SK-N-SH treated with all-trans-retinoic acid at 6 μM for 48 hours (cell line): Measurements from ENCODE around the gene PIK3R5.

Source experiments
- ATAC-seq: fragments of 200-7000 bp; cut with Tn5 transposase; 3 replicates; pipeline ENCODE4 v1.9.1; 2020; ENCODE audit warnings: mild to moderate bottlenecking, moderate library complexity
- ARNTL ChIP-seq: fragments of 450-650 bp; formaldehyde crosslinking; IDR thresholded peaks from 2 replicates; pipeline ENCODE4 v1.5.0; 2020; ENCODE audit warnings: low read depth, mild to moderate bottlenecking, moderate library complexity, borderline replicate concordance
- BACH2 ChIP-seq: fragments of 250-450 bp; sonication (Bioruptor Pico); IDR thresholded peaks from 2 replicates; pipeline ENCODE4 v1.9.0; 2021; ENCODE audit warnings: mild to moderate bottlenecking, borderline replicate concordance
- CSDC2 ChIP-seq: fragments of 250-450 bp; sonication (Bioruptor Pico); IDR thresholded peaks from 2 replicates; pipeline ENCODE4 v1.5.0; 2020; ENCODE audit warnings: mild to moderate bottlenecking, moderate library complexity
- ESRRG ChIP-seq: fragments of 250-450 bp; sonication (Bioruptor Pico); IDR thresholded peaks from 2 replicates; pipeline ENCODE4 v1.6.1; 2021; ENCODE audit warnings: mild to moderate bottlenecking
- GLIS3 ChIP-seq: fragments of 250-450 bp; sonication (Bioruptor Pico); IDR thresholded peaks from 2 replicates; pipeline ENCODE4 v1.5.0; 2020; ENCODE audit warnings: mild to moderate bottlenecking, moderate library complexity
- ISL1 ChIP-seq: fragments of 250-450 bp; sonication (Bioruptor Pico); IDR thresholded peaks from 2 replicates; pipeline ENCODE4 v2.1.2; 2022; ENCODE audit warnings: mild to moderate bottlenecking, moderate library complexity
- PPARA ChIP-seq: fragments of 250-450 bp; sonication (Bioruptor Pico); IDR thresholded peaks from 2 replicates; pipeline ENCODE4 v1.5.0; 2020; ENCODE audit warnings: mild to moderate bottlenecking, borderline replicate concordance
- RARB ChIP-seq: fragments of 250-450 bp; sonication (Bioruptor Pico); IDR thresholded peaks from 2 replicates; pipeline ENCODE4 v1.8.0; 2021; ENCODE audit warnings: mild to moderate bottlenecking, moderate library complexity
- SNAI2 ChIP-seq: fragments of 250-450 bp; sonication (Bioruptor Pico); IDR thresholded peaks from 2 replicates; pipeline ENCODE4 v1.5.0; 2020; ENCODE audit warnings: mild to moderate bottlenecking, moderate library complexity
- TCF4 ChIP-seq: fragments of 250-450 bp; sonication (Bioruptor Pico); IDR thresholded peaks from 2 replicates; pipeline ENCODE4 v1.8.0; 2021; ENCODE audit warnings: mild to moderate bottlenecking, moderate library complexity, borderline replicate concordance
- TOX ChIP-seq: fragments of 250-450 bp; sonication (Bioruptor Pico); IDR thresholded peaks from 2 replicates; pipeline ENCODE4 v1.8.0; 2021; ENCODE audit warnings: mild to moderate bottlenecking, moderate library complexity, borderline replicate concordance
- ZFP3 ChIP-seq: fragments of 250-450 bp; sonication (Bioruptor Pico); IDR thresholded peaks from 2 replicates; pipeline ENCODE4 v1.5.0; 2020; ENCODE audit warnings: mild to moderate bottlenecking, moderate library complexity
- ZFP30 ChIP-seq: fragments of 450-650 bp; formaldehyde crosslinking; IDR thresholded peaks from 2 replicates; pipeline ENCODE4 v1.5.0; 2022; ENCODE audit warnings: mild to moderate bottlenecking, moderate library complexity
- ZNF565 ChIP-seq: fragments of 450-650 bp; formaldehyde crosslinking; conservative IDR thresholded peaks from 2 replicates; pipeline ENCODE4 v1.5.0; 2020; ENCODE audit warnings: low read depth, mild to moderate bottlenecking, moderate library complexity
- ZNF70 ChIP-seq: fragments of 450-650 bp; formaldehyde crosslinking; IDR thresholded peaks from 2 replicates; pipeline ENCODE4 v1.5.0; 2020; ENCODE audit warnings: mild to moderate bottlenecking, moderate library complexity
- ZNF8 ChIP-seq: fragments of 450-650 bp; formaldehyde crosslinking; IDR thresholded peaks from 2 replicates; pipeline ENCODE4 v1.5.0; 2020; ENCODE audit warnings: mild to moderate bottlenecking, moderate library complexity
- TF ChIP-seq, protein P1 (sequence below): fragments of 250-450 bp; sonication (Bioruptor Pico); IDR thresholded peaks from 2 replicates; pipeline ENCODE4 v1.8.0; 2021; ENCODE audit warnings: low read depth, mild to moderate bottlenecking, moderate library complexity, borderline replicate concordance
- TF ChIP-seq, protein P2 (sequence below): fragments of 250-450 bp; sonication (Bioruptor Pico); IDR thresholded peaks from 2 replicates; pipeline ENCODE4 v1.5.1; 2020; ENCODE audit warnings: low read depth, mild to moderate bottlenecking, moderate library complexity
- TF ChIP-seq, protein P3 (sequence below): fragments of 250-450 bp; sonication (Bioruptor Pico); IDR thresholded peaks from 2 replicates; pipeline ENCODE4 v1.5.0; 2020; ENCODE audit warnings: mild to moderate bottlenecking, moderate library complexity

The PIK3R5 gene

DNA sequence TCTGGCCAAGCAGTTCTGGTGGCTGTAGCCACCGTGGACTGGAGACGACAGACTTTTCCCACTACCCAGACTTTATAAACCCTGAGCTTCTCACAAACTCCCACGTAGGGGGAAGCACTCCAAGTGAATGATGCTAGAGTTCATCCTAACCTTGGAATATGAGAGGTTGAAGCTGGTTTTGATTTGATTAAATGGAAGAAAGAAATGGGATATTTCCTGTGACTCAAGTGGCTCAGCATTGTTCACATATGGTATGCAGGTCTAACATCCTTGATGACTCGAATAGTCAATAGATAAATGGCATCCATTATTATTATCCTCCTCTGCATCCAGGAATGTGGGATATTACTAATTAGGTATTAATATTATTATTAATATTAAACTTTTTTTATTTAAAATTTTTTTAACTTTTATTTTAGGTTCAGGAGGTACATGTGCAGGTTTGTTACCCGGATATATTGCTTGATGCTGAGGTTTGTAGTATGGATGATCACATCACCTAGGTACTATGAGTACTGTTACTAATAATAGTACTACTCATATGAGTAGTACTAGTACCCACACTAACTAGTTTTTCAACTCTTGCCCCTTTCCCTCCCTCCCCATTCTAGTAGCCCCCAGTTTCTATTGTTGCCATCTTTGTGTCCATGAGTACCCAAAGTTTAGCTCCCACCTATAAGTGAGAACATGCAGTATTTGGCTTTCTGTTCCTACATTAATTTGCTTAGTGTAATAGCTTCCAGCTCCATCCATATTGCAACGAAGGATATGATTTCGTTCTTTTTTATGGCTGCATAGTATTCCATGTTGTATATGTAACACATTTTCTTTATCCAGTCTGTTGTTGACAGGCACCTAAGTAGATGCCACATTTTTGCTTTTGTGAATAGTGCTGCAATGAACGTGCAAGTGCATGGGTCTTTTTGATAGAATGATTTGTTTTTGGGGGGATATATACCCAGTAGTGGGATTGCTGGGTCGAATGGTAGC is 121.0 kb downstream of the PIK3R5 start:
- no peak for ATAC-seq
- TF ChIP-seq, protein P1, sequence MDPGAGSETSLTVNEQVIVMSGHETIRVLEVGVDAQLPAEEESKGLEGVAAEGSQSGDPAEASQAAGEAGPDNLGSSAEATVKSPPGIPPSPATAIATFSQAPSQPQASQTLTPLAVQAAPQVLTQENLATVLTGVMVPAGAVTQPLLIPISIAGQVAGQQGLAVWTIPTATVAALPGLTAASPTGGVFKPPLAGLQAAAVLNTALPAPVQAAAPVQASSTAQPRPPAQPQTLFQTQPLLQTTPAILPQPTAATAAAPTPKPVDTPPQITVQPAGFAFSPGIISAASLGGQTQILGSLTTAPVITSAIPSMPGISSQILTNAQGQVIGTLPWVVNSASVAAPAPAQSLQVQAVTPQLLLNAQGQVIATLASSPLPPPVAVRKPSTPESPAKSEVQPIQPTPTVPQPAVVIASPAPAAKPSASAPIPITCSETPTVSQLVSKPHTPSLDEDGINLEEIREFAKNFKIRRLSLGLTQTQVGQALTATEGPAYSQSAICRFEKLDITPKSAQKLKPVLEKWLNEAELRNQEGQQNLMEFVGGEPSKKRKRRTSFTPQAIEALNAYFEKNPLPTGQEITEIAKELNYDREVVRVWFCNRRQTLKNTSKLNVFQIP = no peak
- TF ChIP-seq PPARA (CRISPR knock-in tag) = no peak
- no peak for TF ChIP-seq ARNTL (CRISPR knock-in tag)
- TF ChIP-seq, protein P2, sequence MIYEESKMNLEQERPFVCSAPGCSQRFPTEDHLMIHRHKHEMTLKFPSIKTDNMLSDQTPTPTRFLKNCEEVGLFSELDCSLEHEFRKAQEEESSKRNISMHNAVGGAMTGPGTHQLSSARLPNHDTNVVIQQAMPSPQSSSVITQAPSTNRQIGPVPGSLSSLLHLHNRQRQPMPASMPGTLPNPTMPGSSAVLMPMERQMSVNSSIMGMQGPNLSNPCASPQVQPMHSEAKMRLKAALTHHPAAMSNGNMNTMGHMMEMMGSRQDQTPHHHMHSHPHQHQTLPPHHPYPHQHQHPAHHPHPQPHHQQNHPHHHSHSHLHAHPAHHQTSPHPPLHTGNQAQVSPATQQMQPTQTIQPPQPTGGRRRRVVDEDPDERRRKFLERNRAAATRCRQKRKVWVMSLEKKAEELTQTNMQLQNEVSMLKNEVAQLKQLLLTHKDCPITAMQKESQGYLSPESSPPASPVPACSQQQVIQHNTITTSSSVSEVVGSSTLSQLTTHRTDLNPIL (CRISPR knock-in tag) = no peak
- TF ChIP-seq GLIS3 (CRISPR knock-in tag) = no peak
- no peak for TF ChIP-seq ZNF70 (CRISPR knock-in tag)
- TF ChIP-seq ZNF8 (CRISPR knock-in tag) = no peak
- no peak for TF ChIP-seq TCF4
- no peak for TF ChIP-seq ESRRG (CRISPR knock-in tag)
- TF ChIP-seq, all 23 proteins: peak for 0

DNA sequence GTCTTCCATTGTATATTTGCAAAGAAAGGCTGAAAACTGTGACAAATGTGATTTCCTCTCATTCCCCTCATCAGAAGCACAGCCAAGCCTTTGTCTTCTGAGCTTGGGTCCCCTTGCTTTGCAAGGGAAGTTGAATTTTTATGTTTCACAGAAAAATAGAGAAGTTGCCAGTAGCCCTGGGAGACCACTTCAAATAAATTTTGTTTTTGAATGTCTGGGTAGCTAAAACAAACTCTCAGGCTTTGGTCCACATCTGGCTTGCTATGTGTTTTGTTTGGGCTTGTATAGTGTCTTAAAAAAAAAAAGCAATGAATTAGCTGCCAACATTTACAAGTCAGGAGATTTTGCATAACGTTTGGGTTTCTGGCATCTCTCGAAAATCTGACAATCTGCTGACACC is 122.2 kb downstream of the PIK3R5 start:
- TF ChIP-seq ZFP30 (CRISPR knock-in tag) = no peak
- TF ChIP-seq CSDC2 (CRISPR knock-in tag) = no peak
- no peak for TF ChIP-seq ZNF565 (CRISPR knock-in tag)
- TF ChIP-seq ZNF70 (CRISPR knock-in tag) = no peak
- TF ChIP-seq, protein P3, sequence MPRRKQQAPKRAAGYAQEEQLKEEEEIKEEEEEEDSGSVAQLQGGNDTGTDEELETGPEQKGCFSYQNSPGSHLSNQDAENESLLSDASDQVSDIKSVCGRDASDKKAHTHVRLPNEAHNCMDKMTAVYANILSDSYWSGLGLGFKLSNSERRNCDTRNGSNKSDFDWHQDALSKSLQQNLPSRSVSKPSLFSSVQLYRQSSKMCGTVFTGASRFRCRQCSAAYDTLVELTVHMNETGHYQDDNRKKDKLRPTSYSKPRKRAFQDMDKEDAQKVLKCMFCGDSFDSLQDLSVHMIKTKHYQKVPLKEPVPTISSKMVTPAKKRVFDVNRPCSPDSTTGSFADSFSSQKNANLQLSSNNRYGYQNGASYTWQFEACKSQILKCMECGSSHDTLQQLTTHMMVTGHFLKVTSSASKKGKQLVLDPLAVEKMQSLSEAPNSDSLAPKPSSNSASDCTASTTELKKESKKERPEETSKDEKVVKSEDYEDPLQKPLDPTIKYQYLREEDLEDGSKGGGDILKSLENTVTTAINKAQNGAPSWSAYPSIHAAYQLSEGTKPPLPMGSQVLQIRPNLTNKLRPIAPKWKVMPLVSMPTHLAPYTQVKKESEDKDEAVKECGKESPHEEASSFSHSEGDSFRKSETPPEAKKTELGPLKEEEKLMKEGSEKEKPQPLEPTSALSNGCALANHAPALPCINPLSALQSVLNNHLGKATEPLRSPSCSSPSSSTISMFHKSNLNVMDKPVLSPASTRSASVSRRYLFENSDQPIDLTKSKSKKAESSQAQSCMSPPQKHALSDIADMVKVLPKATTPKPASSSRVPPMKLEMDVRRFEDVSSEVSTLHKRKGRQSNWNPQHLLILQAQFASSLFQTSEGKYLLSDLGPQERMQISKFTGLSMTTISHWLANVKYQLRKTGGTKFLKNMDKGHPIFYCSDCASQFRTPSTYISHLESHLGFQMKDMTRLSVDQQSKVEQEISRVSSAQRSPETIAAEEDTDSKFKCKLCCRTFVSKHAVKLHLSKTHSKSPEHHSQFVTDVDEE (CRISPR knock-in tag) = no peak
- no peak for TF ChIP-seq BACH2 (CRISPR knock-in tag)
- TF ChIP-seq ESRRG (CRISPR knock-in tag) = no peak
- TF ChIP-seq, protein P1 = no peak
- TF ChIP-seq RARB (CRISPR knock-in tag) = no peak
- TF ChIP-seq GLIS3 (CRISPR knock-in tag) = no peak
- ATAC-seq = no peak

DNA sequence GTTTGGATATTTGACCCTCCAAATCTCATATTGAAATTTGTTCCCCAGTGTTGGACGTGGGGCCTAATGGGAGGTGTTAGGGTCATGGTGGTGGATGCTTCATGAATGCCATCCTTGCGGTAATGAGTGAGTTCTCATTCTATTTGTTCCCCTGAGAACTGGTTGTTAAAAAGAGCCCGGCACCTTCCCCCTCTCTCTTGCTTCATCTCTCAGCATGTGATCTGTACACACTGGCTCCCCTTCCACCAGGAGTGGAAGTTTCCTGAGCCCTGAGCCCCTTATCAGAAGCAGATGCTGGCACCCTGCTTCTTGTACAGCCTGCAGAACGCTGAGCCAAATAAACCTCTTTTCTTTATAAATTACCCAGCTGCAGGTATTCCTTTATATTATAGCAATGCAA is 123.7 kb downstream of the PIK3R5 start:
- ATAC-seq = no peak
- TF ChIP-seq ZNF565 (CRISPR knock-in tag) (no peak), ISL1 (no peak), ESRRG (CRISPR knock-in tag) (no peak), ARNTL (CRISPR knock-in tag) (no peak), RARB (CRISPR knock-in tag) (no peak), SNAI2 (no peak), ZNF70 (CRISPR knock-in tag) (no peak), TOX (CRISPR knock-in tag) (no peak), ZFP30 (CRISPR knock-in tag) (no peak), CSDC2 (CRISPR knock-in tag) (no peak), TCF4 (no peak), ZFP3 (CRISPR knock-in tag) (no peak)
- TF ChIP-seq, protein P2 (CRISPR knock-in tag) = no peak
- TF ChIP-seq, protein P3 (CRISPR knock-in tag) = no peak
